ENCODE data around the gene ZNF595.
A peak's percentile ranks its signal among the peaks of the same experiment; 100 is the strongest.
"Not testable (repeated sequence)": the region's sequence is repeated elsewhere in the genome, so short reads cannot be mapped to it uniquely, and the experiment has no call there.

The ZNF595 gene

GRCh38 chr4:22882-23281 lies 30.2 kb upstream of the ZNF595 start:
- not testable (repeated sequence) for H3K36me3 ChIP-seq (ENCODE audit: insufficient read depth, low read length); H3K4me3 ChIP-seq (ENCODE audit: low read depth, low read length, poor library complexity, severe bottlenecking); H3K27ac ChIP-seq (ENCODE audit: low read depth, low read length, poor library complexity, severe bottlenecking); H2AFZ ChIP-seq (ENCODE audit: low read length); H3K9me2 ChIP-seq (ENCODE audit: low read depth, low read length); H3K4me1 ChIP-seq (ENCODE audit: insufficient read depth, low read length, severe bottlenecking); H3K9me3 ChIP-seq (ENCODE audit: low read length); H3K27me3 ChIP-seq (ENCODE audit: insufficient read depth, low read length); H3K9ac ChIP-seq (ENCODE audit: low read length); H3K4me2 ChIP-seq (ENCODE audit: low read length); H3F3A ChIP-seq (ENCODE audit: insufficient read depth, low read length); H4K20me1 ChIP-seq (ENCODE audit: insufficient read depth, low read length); H3K79me2 ChIP-seq (ENCODE audit: insufficient read depth, low read length)

- H3K36me3 ChIP-seq (ENCODE audit: insufficient read depth, low read length); H3K27ac ChIP-seq (ENCODE audit: low read depth, low read length, poor library complexity, severe bottlenecking); H3K9ac ChIP-seq (ENCODE audit: low read length); H3K4me2 ChIP-seq (ENCODE audit: low read length); H3K4me3 ChIP-seq (ENCODE audit: low read depth, low read length, poor library complexity, severe bottlenecking); H3K27me3 ChIP-seq (ENCODE audit: insufficient read depth, low read length); H3F3A ChIP-seq (ENCODE audit: insufficient read depth, low read length); H3K9me3 ChIP-seq (ENCODE audit: low read length); H3K79me2 ChIP-seq (ENCODE audit: insufficient read depth, low read length); H3K4me1 ChIP-seq (ENCODE audit: insufficient read depth, low read length, severe bottlenecking); H4K20me1 ChIP-seq (ENCODE audit: insufficient read depth, low read length); H2AFZ ChIP-seq (ENCODE audit: low read length); H3K9me2 ChIP-seq (ENCODE audit: low read depth, low read length): not testable (repeated sequence)
These were observed 28.8 kb upstream of the ZNF595 start for GRCh38 chr4:24359-24758.

- H3K27ac ChIP-seq (ENCODE audit: low read depth, low read length, poor library complexity, severe bottlenecking); H3K4me3 ChIP-seq (ENCODE audit: low read depth, low read length, poor library complexity, severe bottlenecking); H4K20me1 ChIP-seq (ENCODE audit: insufficient read depth, low read length); H2AFZ ChIP-seq (ENCODE audit: low read length); H3F3A ChIP-seq (ENCODE audit: insufficient read depth, low read length); H3K4me2 ChIP-seq (ENCODE audit: low read length); H3K9me2 ChIP-seq (ENCODE audit: low read depth, low read length); H3K79me2 ChIP-seq (ENCODE audit: insufficient read depth, low read length); H3K36me3 ChIP-seq (ENCODE audit: insufficient read depth, low read length); H3K9me3 ChIP-seq (ENCODE audit: low read length); H3K27me3 ChIP-seq (ENCODE audit: insufficient read depth, low read length); H3K9ac ChIP-seq (ENCODE audit: low read length); H3K4me1 ChIP-seq (ENCODE audit: insufficient read depth, low read length, severe bottlenecking): not testable (repeated sequence)
These were observed 25.6 kb upstream of the ZNF595 start for GRCh38 chr4:27501-27900.

- H3K4me2 ChIP-seq (ENCODE audit: low read length); H3K9me3 ChIP-seq (ENCODE audit: low read length); H3K79me2 ChIP-seq (ENCODE audit: insufficient read depth, low read length); H3K4me1 ChIP-seq (ENCODE audit: insufficient read depth, low read length, severe bottlenecking); H3F3A ChIP-seq (ENCODE audit: insufficient read depth, low read length); H3K27ac ChIP-seq (ENCODE audit: low read depth, low read length, poor library complexity, severe bottlenecking); H4K20me1 ChIP-seq (ENCODE audit: insufficient read depth, low read length); H3K9ac ChIP-seq (ENCODE audit: low read length); H2AFZ ChIP-seq (ENCODE audit: low read length); H3K4me3 ChIP-seq (ENCODE audit: low read depth, low read length, poor library complexity, severe bottlenecking); H3K36me3 ChIP-seq (ENCODE audit: insufficient read depth, low read length); H3K27me3 ChIP-seq (ENCODE audit: insufficient read depth, low read length); H3K9me2 ChIP-seq (ENCODE audit: low read depth, low read length): not testable (repeated sequence)
These were observed 24.2 kb upstream of the ZNF595 start for GRCh38 chr4:28767-29542.

GRCh38 chr4:33314-33713 lies 19.8 kb upstream of the ZNF595 start:
- H3K4me2 ChIP-seq (ENCODE audit: low read length); H3F3A ChIP-seq (ENCODE audit: insufficient read depth, low read length); H4K20me1 ChIP-seq (ENCODE audit: insufficient read depth, low read length); H3K36me3 ChIP-seq (ENCODE audit: insufficient read depth, low read length); H3K27me3 ChIP-seq (ENCODE audit: insufficient read depth, low read length); H3K27ac ChIP-seq (ENCODE audit: low read depth, low read length, poor library complexity, severe bottlenecking); H3K9me3 ChIP-seq (ENCODE audit: low read length); H3K9ac ChIP-seq (ENCODE audit: low read length); H3K9me2 ChIP-seq (ENCODE audit: low read depth, low read length); H3K79me2 ChIP-seq (ENCODE audit: insufficient read depth, low read length); H3K4me3 ChIP-seq (ENCODE audit: low read depth, low read length, poor library complexity, severe bottlenecking); H3K4me1 ChIP-seq (ENCODE audit: insufficient read depth, low read length, severe bottlenecking); H2AFZ ChIP-seq (ENCODE audit: low read length): not testable (repeated sequence)

GRCh38 chr4:36559-37415 lies 16.3 kb upstream of the ZNF595 start:
- H3K9me2 ChIP-seq (ENCODE audit: low read depth, low read length); H3K4me2 ChIP-seq (ENCODE audit: low read length); H3K9ac ChIP-seq (ENCODE audit: low read length); H3F3A ChIP-seq (ENCODE audit: insufficient read depth, low read length); H3K4me1 ChIP-seq (ENCODE audit: insufficient read depth, low read length, severe bottlenecking); H3K9me3 ChIP-seq (ENCODE audit: low read length); H3K36me3 ChIP-seq (ENCODE audit: insufficient read depth, low read length); H2AFZ ChIP-seq (ENCODE audit: low read length); H3K79me2 ChIP-seq (ENCODE audit: insufficient read depth, low read length); H3K27me3 ChIP-seq (ENCODE audit: insufficient read depth, low read length); H4K20me1 ChIP-seq (ENCODE audit: insufficient read depth, low read length); H3K4me3 ChIP-seq (ENCODE audit: low read depth, low read length, poor library complexity, severe bottlenecking): not testable (repeated sequence)
- peak overlapping the region; percentile 50 for H3K27ac ChIP-seq (ENCODE audit: low read depth, low read length, poor library complexity, severe bottlenecking)

- not testable (repeated sequence) for H3K9ac ChIP-seq (ENCODE audit: low read length); H4K20me1 ChIP-seq (ENCODE audit: insufficient read depth, low read length); H3K36me3 ChIP-seq (ENCODE audit: insufficient read depth, low read length); H3K79me2 ChIP-seq (ENCODE audit: insufficient read depth, low read length); H3K9me2 ChIP-seq (ENCODE audit: low read depth, low read length); H2AFZ ChIP-seq (ENCODE audit: low read length); H3K27me3 ChIP-seq (ENCODE audit: insufficient read depth, low read length); H3K4me1 ChIP-seq (ENCODE audit: insufficient read depth, low read length, severe bottlenecking); H3K27ac ChIP-seq (ENCODE audit: low read depth, low read length, poor library complexity, severe bottlenecking); H3K4me3 ChIP-seq (ENCODE audit: low read depth, low read length, poor library complexity, severe bottlenecking); H3K4me2 ChIP-seq (ENCODE audit: low read length); H3K9me3 ChIP-seq (ENCODE audit: low read length); H3F3A ChIP-seq (ENCODE audit: insufficient read depth, low read length)
These were observed 14.9 kb upstream of the ZNF595 start for GRCh38 chr4:38202-38601.

Data from OCI-LY1 (cell line).